ENCODE measurements around the gene XRCC5. TPM values are rescaled to one million over a fixed set of nuclear protein-coding genes. Genes with fewer than 3 reads are reported as not detected.

XRCC5 gene
- total RNA-seq, 1 donor from 2014 or later, result 303 TPM

- Mint-ChIP-seq H3K9me3 (no peaks in the 10 kb centered on the region), H3K4me3 (no peak overlapping the region), H3K27ac (no peak overlapping the region), H3K4me1 (peaks cover 2% of the 10 kb centered on the region), H3K27me3 (no peaks in the 10 kb centered on the region), H3K36me3 (ENCODE audit: low read depth) (peaks cover 51% of the 10 kb centered on the region)
- ChIA-PET CTCF (no interaction called here), POLR2A (interaction anchor here (1.2 kb wide), 1 partner anchor 16 kb away, joined by 3 read pairs; no protein-coding TSS in a partner anchor)
- ATAC-seq (ENCODE audit: low read depth), result no peak
- TF ChIP-seq CTCF (IDR thresholded peaks at IDR 0.05), result no peak
- DNase-seq, result no peak
- intact Hi-C loops (cut with micrococcal nuclease), result no loop called here
These were observed 35.2 kb downstream of the XRCC5 start for GRCh38 chr2:216144372-216144771.

- peaks cover 51% of the 10 kb centered on the region for H3K36me3 Mint-ChIP-seq (ENCODE audit: low read depth)
- peaks cover 2% of the 10 kb centered on the region for H3K4me1 Mint-ChIP-seq
- H3K9me3 Mint-ChIP-seq, result no peaks in the 10 kb centered on the region
- H3K4me3 Mint-ChIP-seq, result no peak overlapping the region
- no peak for DNase-seq
- no peak for ATAC-seq (ENCODE audit: low read depth)
- no peak for TF ChIP-seq CTCF (IDR thresholded peaks at IDR 0.05)
- no peaks in the 10 kb centered on the region for H3K27me3 Mint-ChIP-seq
- CTCF ChIA-PET, result no interaction called here
- no peak overlapping the region for H3K27ac Mint-ChIP-seq
- intact Hi-C loops (cut with micrococcal nuclease), result no loop called here
- POLR2A ChIA-PET, result interaction anchor here (1.2 kb wide), 1 partner anchor 17 kb away, joined by 3 read pairs; no protein-coding TSS in a partner anchor
These were observed 35.7 kb downstream of the XRCC5 start for GRCh38 chr2:216144857-216145256.

- H3K4me1 Mint-ChIP-seq, result peaks cover 2% of the 10 kb centered on the region
- ChIA-PET CTCF (no interaction called here), POLR2A (interaction anchor here (0.6 kb wide), 1 partner anchor 67 kb away, joined by 3 read pairs; no protein-coding TSS in a partner anchor)
- H3K4me3 Mint-ChIP-seq, result no peak overlapping the region
- peaks cover 55% of the 10 kb centered on the region for H3K36me3 Mint-ChIP-seq (ENCODE audit: low read depth)
- ATAC-seq (ENCODE audit: low read depth) (no peak), DNase-seq (no peak)
- no peak overlapping the region for H3K27ac Mint-ChIP-seq
- intact Hi-C loops (cut with micrococcal nuclease), result no loop called here
- H3K9me3 Mint-ChIP-seq, result no peaks in the 10 kb centered on the region
- no peak for TF ChIP-seq CTCF (IDR thresholded peaks at IDR 0.05)
- H3K27me3 Mint-ChIP-seq, result no peaks in the 10 kb centered on the region
These were observed 37.4 kb downstream of the XRCC5 start for GRCh38 chr2:216146573-216146972.

GRCh38 chr2:216147172-216148131 is 38.3 kb downstream of the XRCC5 start:
- DNase-seq (no peak), ATAC-seq (ENCODE audit: low read depth) (no peak)
- Mint-ChIP-seq H3K36me3 (ENCODE audit: low read depth) (peaks cover 56% of the 10 kb centered on the region), H3K27ac (no peak overlapping the region), H3K27me3 (no peaks in the 10 kb centered on the region), H3K9me3 (no peaks in the 10 kb centered on the region), H3K4me1 (no peaks in the 10 kb centered on the region), H3K4me3 (no peak overlapping the region)
- CTCF ChIA-PET, result no interaction called here
- POLR2A ChIA-PET, result interaction anchor here (0.6 kb wide), 1 partner anchor 66 kb away, joined by 3 read pairs; no protein-coding TSS in a partner anchor
- TF ChIP-seq CTCF (IDR thresholded peaks at IDR 0.05), result no peak
- intact Hi-C loops (cut with micrococcal nuclease), result loop anchor here (2.0 kb wide), 1 partner anchor 15 kb away; no protein-coding TSS in a partner anchor

- no peaks in the 10 kb centered on the region for H3K4me1 Mint-ChIP-seq
- no peak for DNase-seq
- no peak for TF ChIP-seq CTCF (IDR thresholded peaks at IDR 0.05)
- H3K27ac Mint-ChIP-seq, result no peak overlapping the region
- no peak overlapping the region for H3K4me3 Mint-ChIP-seq
- POLR2A ChIA-PET, result interaction anchor here (1.0 kb wide), 1 partner anchor 9 kb away, joined by 3 read pairs; no protein-coding TSS in a partner anchor
- no peaks in the 10 kb centered on the region for H3K9me3 Mint-ChIP-seq
- peaks cover 61% of the 10 kb centered on the region for H3K36me3 Mint-ChIP-seq (ENCODE audit: low read depth)
- no peaks in the 10 kb centered on the region for H3K27me3 Mint-ChIP-seq
- intact Hi-C loops (cut with micrococcal nuclease), result loop anchor here (2.0 kb wide), 1 partner anchor 14 kb away; no protein-coding TSS in a partner anchor
- ATAC-seq (ENCODE audit: low read depth), result no peak
- CTCF ChIA-PET, result no interaction called here
These were observed 39.8 kb downstream of the XRCC5 start for GRCh38 chr2:216148983-216149382.

Data from activated B cell treated with CpG ODN at 0.5 μM for 24 hours (primary cell).